ENCODE data around the gene DBF4B.

DNA sequence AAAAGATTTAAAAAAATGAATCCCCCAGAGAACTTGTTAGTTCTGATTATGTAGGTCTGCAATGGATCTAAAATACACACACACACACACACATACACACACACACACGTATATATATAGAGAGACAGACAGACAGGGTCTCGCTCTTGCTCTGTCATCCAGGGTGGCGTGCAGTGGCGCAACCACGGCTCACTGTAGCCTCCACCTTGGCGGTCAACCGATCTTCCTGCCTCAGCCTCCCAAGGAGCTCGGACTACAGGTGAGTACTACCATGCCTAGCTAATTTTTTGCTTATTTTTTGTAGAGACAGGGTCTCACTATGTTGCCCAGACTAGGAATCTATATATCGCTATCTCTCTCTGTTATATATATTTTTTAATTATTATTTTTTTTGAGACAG lies 88.3 kb downstream of the DBF4B start:
- TF ChIP-seq POU2F2 (IDR thresholded peaks at IDR 0.05; ENCODE audit: low read depth, low read length) (no peak), POLR2AphosphoS5 (IDR thresholded peaks at IDR 0.05; ENCODE audit: low read depth, low read length) (no peak), POLR2A (IDR thresholded peaks at IDR 0.05; ENCODE audit: low read depth, low read length) (no peak)
